ENCODE measurements around the gene TENM4. TPM values are rescaled to one million over a fixed set of nuclear protein-coding genes. Genes with fewer than 3 reads are reported as not detected.

Gene TENM4
- polyA plus RNA-seq, 2 of the 4 experiments (the other 2 are of a cell fraction): 0.06 to 0.31 TPM

DNA sequence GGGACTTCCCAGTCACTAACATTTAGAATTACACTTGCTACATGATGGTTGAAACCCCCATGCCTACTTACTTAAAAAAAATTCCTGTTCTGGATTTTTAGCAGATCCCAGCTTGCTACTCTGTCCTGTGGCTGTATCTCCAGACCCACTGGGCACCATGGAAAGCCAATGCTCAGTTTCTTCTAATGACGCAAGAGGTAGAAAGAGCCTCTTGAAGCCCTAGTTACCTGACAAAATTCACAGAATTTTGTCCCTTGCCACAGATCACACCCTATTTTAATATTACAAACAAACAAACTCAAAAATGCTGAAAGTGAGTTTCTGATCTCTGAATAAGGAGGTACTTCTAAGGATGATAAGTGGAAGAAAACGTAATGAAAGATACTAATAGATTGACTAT, 24.3 kb upstream of the TENM4 start:
- CTCF ChIA-PET: no interaction called here
- Histone ChIP-seq H3K4me3 (no peak overlapping the region), H3K9me3 (no peaks in the 10 kb centered on the region), H3K4me1 (no peaks in the 10 kb centered on the region), H3K4me2 (no peak overlapping the region), H3K27ac (no peak overlapping the region)
- ATAC-seq: no peak
- POLR2A ChIA-PET: no interaction called here
- WGBS (ENCODE audit: missing lambda C conversion rate): 67% methylated on average over 2 of the region's 2 CpGs
- TF ChIP-seq SMC3 (IDR thresholded peaks at IDR 0.05) (no peak), RARB (CRISPR knock-in tag; IDR thresholded peaks at IDR 0.05) (no peak), CBX8 (IDR thresholded peaks at IDR 0.05) (no peak), NFE2L2 (conservative IDR thresholded peaks at IDR 0.05; ENCODE audit: low read length) (no peak), HEYL (CRISPR knock-in tag; IDR thresholded peaks at IDR 0.05) (no peak), FOXS1 (CRISPR knock-in tag; IDR thresholded peaks at IDR 0.05) (no peak), POLR2AphosphoS2 (conservative IDR thresholded peaks at IDR 0.05; ENCODE audit: low read length) (no peak), MYC (IDR thresholded peaks at IDR 0.05; ENCODE audit: borderline replicate concordance, low read length) (no peak), SREBF2 (IDR thresholded peaks at IDR 0.05) (no peak), MAZ (IDR thresholded peaks at IDR 0.05; ENCODE audit: borderline replicate concordance, low read depth, low read length) (no peak), CHD4 (IDR thresholded peaks at IDR 0.05; ENCODE audit: borderline replicate concordance) (no peak), EP300 (IDR thresholded peaks at IDR 0.05) (no peak), TFCP2L1 (CRISPR knock-in tag; IDR thresholded peaks at IDR 0.05) (no peak), BCL3 (IDR thresholded peaks at IDR 0.05) (no peak)
- TF ChIP-seq, protein P1, sequence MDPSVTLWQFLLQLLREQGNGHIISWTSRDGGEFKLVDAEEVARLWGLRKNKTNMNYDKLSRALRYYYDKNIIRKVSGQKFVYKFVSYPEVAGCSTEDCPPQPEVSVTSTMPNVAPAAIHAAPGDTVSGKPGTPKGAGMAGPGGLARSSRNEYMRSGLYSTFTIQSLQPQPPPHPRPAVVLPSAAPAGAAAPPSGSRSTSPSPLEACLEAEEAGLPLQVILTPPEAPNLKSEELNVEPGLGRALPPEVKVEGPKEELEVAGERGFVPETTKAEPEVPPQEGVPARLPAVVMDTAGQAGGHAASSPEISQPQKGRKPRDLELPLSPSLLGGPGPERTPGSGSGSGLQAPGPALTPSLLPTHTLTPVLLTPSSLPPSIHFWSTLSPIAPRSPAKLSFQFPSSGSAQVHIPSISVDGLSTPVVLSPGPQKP (IDR thresholded peaks at IDR 0.05; ENCODE audit: low read depth, low read length): no peak
- TF ChIP-seq, protein P2, sequence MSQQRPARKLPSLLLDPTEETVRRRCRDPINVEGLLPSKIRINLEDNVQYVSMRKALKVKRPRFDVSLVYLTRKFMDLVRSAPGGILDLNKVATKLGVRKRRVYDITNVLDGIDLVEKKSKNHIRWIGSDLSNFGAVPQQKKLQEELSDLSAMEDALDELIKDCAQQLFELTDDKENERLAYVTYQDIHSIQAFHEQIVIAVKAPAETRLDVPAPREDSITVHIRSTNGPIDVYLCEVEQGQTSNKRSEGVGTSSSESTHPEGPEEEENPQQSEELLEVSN (IDR thresholded peaks at IDR 0.05; ENCODE audit: borderline replicate concordance, low read depth): no peak
- TF ChIP-seq, protein P3, sequence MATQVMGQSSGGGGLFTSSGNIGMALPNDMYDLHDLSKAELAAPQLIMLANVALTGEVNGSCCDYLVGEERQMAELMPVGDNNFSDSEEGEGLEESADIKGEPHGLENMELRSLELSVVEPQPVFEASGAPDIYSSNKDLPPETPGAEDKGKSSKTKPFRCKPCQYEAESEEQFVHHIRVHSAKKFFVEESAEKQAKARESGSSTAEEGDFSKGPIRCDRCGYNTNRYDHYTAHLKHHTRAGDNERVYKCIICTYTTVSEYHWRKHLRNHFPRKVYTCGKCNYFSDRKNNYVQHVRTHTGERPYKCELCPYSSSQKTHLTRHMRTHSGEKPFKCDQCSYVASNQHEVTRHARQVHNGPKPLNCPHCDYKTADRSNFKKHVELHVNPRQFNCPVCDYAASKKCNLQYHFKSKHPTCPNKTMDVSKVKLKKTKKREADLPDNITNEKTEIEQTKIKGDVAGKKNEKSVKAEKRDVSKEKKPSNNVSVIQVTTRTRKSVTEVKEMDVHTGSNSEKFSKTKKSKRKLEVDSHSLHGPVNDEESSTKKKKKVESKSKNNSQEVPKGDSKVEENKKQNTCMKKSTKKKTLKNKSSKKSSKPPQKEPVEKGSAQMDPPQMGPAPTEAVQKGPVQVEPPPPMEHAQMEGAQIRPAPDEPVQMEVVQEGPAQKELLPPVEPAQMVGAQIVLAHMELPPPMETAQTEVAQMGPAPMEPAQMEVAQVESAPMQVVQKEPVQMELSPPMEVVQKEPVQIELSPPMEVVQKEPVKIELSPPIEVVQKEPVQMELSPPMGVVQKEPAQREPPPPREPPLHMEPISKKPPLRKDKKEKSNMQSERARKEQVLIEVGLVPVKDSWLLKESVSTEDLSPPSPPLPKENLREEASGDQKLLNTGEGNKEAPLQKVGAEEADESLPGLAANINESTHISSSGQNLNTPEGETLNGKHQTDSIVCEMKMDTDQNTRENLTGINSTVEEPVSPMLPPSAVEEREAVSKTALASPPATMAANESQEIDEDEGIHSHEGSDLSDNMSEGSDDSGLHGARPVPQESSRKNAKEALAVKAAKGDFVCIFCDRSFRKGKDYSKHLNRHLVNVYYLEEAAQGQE (IDR thresholded peaks at IDR 0.05): no peak
- DNase-seq (ENCODE audit: low read depth in 1 of 2, low spot score in 1 of 2): no peak
- FAIRE-seq: no peak

DNA sequence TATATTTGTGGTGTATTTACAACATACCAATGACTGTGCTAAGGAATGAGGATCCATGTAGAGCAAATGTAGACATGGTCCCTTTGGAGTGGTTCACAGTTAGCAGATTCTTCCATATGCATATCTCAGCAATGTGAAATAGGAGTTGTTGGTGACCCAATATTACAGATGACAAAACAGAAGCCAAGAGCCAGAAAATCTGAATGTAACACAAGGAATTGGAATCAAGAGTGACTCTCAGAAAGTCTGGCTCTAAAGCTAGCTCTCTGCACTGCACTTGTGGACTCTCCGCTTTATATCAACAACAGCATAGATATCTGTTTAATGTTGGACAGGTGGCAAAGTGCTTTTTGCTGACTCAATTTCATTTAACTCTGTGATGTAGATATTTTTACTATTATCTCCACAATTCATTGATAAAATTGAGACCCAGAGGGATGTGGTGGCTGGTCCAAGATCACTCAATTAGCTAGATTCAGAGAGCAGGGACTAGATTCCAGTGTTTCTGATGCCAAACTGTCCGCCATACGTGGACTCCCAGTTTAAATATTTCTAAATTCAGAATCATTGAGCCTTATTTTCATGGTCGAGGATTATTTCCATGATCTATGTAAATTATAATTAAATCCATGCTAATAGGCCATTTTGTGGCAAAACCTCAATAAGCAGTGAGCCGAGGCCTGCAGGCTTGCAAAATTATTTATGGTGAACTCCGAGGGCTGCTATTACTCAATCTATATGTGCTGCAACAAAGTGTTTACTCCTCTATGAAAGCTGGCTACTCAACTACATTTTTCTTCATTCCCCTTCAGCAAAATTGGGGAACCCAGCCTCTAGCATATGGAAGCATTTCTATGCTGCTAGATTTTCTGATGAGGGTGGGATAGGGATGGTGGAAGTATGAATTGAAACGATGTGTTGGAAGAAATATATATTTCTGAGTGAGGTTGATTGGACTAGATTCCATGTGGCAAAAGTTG, 21.1 kb upstream of the TENM4 start:
- Histone ChIP-seq H3K4me3 (no peak overlapping the region), H3K4me2 (no peak overlapping the region), H3K4me1 (no peaks in the 10 kb centered on the region), H3K27ac (no peak overlapping the region), H3K9me3 (no peaks in the 10 kb centered on the region)
- ChIA-PET CTCF (interaction anchor here (0.7 to 1.6 kb wide), 2 partner anchors 21 to 22 kb away, joined by 3 read pairs; no protein-coding TSS in a partner anchor), POLR2A (no interaction called here)
- ATAC-seq (no peak), DNase-seq (ENCODE audit: low read depth in 1 of 2, low spot score in 1 of 2) (no peak), FAIRE-seq (no peak)
- 50% methylated on average over 7 of the region's 7 CpGs for WGBS (ENCODE audit: missing lambda C conversion rate)
- no peak for TF ChIP-seq POLR2AphosphoS2 (conservative IDR thresholded peaks at IDR 0.05; ENCODE audit: low read length)
- no peak for TF ChIP-seq HOXB13 (CRISPR knock-in tag; IDR thresholded peaks at IDR 0.05; ENCODE audit: low read depth)
